GM12875 (cell line): Measurements from ENCODE around the gene ISLR.

Source experiments
- H3K4me3 ChIP-seq: one replicate; pipeline ENCODE4 v1.5.1; 2011; ENCODE audit warnings: low read depth, low read length, control low read depth
- CTCF ChIP-seq: IDR thresholded peaks from 2 replicates; pipeline ENCODE4 v1.5.1; 2011; ENCODE audit warnings: low read depth, mild to moderate bottlenecking, control low read depth, inconsistent platforms, low read length, moderate library complexity, borderline replicate concordance; ENCODE audit not compliant: insufficient read depth

ISLR gene

GRCh38 chr15:74209560-74209958 lies 36.0 kb downstream of the ISLR start:
- H3K4me3 ChIP-seq, result no peak overlapping the region
- TF ChIP-seq CTCF, result 0 out of 2 replicates have a peak, but pooled peaks have one; percentile 2

GRCh38 chr15:74209997-74210671 lies 36.6 kb downstream of the ISLR start:
- H3K4me3 ChIP-seq, result no peak overlapping the region
- TF ChIP-seq CTCF, result no peak

GRCh38 chr15:74210729-74211128 lies 37.2 kb downstream of the ISLR start:
- no peak for TF ChIP-seq CTCF

GRCh38 chr15:74211656-74212055 lies 38.1 kb downstream of the ISLR start:
- no peak overlapping the region for H3K4me3 ChIP-seq
- TF ChIP-seq CTCF, result no peak

More at GRCh38 chr15:74210729-74211128, 37.2 kb downstream of the ISLR start:
- H3K4me3 ChIP-seq, result no peak overlapping the region

GRCh38 chr15:74212494-74212893 lies 39.0 kb downstream of the ISLR start:
- H3K4me3 ChIP-seq, result no peak overlapping the region
- no peak for TF ChIP-seq CTCF

- H3K4me3 ChIP-seq, result no peak overlapping the region
- no peak for TF ChIP-seq CTCF
Observed at GRCh38 chr15:74213858-74214284, 40.4 kb downstream of the ISLR start.

- no peak for TF ChIP-seq CTCF
- no peak overlapping the region for H3K4me3 ChIP-seq
Observed at GRCh38 chr15:74214324-74215021, 41.0 kb downstream of the ISLR start.
